GM12865 (cell line): ENCODE data around the gene ALPK3.

Source experiments
- DNase-seq: peaks from one replicate; pipeline ENCODE4 v3.0.0; 2010; ENCODE audit warnings: low read depth
- H3K4me3 ChIP-seq: 2 replicates; pipeline ENCODE4 v1.5.1; 2011; ENCODE audit warnings: mild to moderate bottlenecking, low read depth, low read length, control low read depth
- CTCF ChIP-seq: IDR thresholded peaks from 2 replicates; pipeline ENCODE4 v1.5.1; 2011; ENCODE audit warnings: low read length, control low read depth, low read depth, inconsistent platforms; ENCODE audit not compliant: insufficient read depth; ENCODE audit errors: missing control alignments

ALPK3 gene

GRCh38 chr15:84797212-84797611 is 19.9 kb upstream of the ALPK3 start:
- no peak overlapping the region for H3K4me3 ChIP-seq
- TF ChIP-seq CTCF: no peak
- DNase-seq: no peak

GRCh38 chr15:84797801-84798200 is 19.4 kb upstream of the ALPK3 start:
- no peak overlapping the region for H3K4me3 ChIP-seq
- no peak for TF ChIP-seq CTCF
- DNase-seq: no peak

- H3K4me3 ChIP-seq: no peak overlapping the region
- DNase-seq: no peak
- no peak for TF ChIP-seq CTCF
Observed at GRCh38 chr15:84798436-84798946, 18.7 kb upstream of the ALPK3 start.

GRCh38 chr15:84799511-84800187 is 17.5 kb upstream of the ALPK3 start:
- DNase-seq: no peak
- no peak overlapping the region for H3K4me3 ChIP-seq
- no peak for TF ChIP-seq CTCF

GRCh38 chr15:84800365-84800806 is 16.8 kb upstream of the ALPK3 start:
- no peak overlapping the region for H3K4me3 ChIP-seq
- DNase-seq: no peak
- TF ChIP-seq CTCF: no peak

- no peak for TF ChIP-seq CTCF
- DNase-seq: no peak
Observed at GRCh38 chr15:84804005-84804900, 12.9 kb upstream of the ALPK3 start.

More at GRCh38 chr15:84804005-84804900, 12.9 kb upstream of the ALPK3 start:
- no peak overlapping the region for H3K4me3 ChIP-seq
